G401.6 (cell line): ENCODE data around the gene DISC1.

Source experiments
- FAIRE-seq: peaks from 2 replicates; lab custom pipeline; 2012; peaks lifted over from hg19 to GRCh38; lab: Jason Lieb, UNC

DISC1 gene

DNA sequence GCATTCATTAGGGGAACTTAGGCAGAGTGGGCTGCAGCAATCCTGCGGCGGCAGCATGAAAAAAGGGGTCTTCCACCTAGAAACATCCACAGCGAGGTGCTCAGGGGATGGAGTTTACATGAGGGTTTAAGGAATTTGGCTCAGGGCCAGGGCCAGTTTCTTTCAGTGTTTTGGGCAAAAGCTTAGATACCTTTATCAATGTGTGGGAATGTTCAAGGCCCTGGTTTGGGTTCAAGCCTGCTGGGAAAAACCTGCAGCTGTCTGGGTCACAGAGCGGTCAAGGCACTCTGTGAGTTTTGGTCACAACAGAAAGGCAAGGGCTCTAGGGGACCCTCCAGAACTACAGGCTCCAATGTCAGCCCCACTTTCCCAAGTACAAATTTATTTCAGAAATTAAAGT is 230.3 kb downstream of the DISC1 start:
- no peak for FAIRE-seq

GRCh38 chr1:231857609-231858135 is 231.1 kb downstream of the DISC1 start:
- FAIRE-seq = no peak

GRCh38 chr1:231860221-231861088 is 233.9 kb downstream of the DISC1 start:
- no peak for FAIRE-seq

GRCh38 chr1:231861541-231862481 is 235.2 kb downstream of the DISC1 start:
- no peak for FAIRE-seq

- no peak for FAIRE-seq
Measured at GRCh38 chr1:231862611-231863010, 236.0 kb downstream of the DISC1 start.

- FAIRE-seq = no peak
Measured at GRCh38 chr1:231865331-231865730, 238.7 kb downstream of the DISC1 start.

- no peak for FAIRE-seq
Measured at GRCh38 chr1:231866392-231867331, 240.1 kb downstream of the DISC1 start.

GRCh38 chr1:231867607-231868006 is 241.0 kb downstream of the DISC1 start:
- no peak for FAIRE-seq

DNA sequence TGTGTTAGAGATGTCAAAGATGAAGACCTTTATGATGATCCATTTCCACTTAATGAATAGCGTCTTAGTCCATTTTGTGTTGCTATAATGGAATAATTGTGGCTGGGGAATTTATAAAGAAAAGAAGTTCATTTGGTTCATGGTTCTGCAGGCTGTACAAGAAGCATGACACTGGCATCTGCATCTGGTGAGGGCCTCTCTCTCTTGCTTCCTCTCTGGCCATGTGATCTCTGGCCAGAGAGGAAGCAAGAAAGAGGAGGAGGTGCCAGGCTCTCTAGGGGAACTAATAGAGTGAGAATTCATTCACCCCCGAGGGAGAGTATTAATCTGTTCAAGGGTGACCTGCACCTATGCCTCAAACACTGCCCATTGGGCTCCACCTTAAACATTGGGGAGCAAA is 242.8 kb downstream of the DISC1 start:
- FAIRE-seq = no peak

GRCh38 chr1:231871471-231871870 is 244.9 kb downstream of the DISC1 start:
- FAIRE-seq = no peak

- FAIRE-seq = no peak
Measured at GRCh38 chr1:231871878-231872277, 245.3 kb downstream of the DISC1 start.

- no peak for FAIRE-seq
Measured at GRCh38 chr1:231872461-231872910, 245.9 kb downstream of the DISC1 start.

DNA sequence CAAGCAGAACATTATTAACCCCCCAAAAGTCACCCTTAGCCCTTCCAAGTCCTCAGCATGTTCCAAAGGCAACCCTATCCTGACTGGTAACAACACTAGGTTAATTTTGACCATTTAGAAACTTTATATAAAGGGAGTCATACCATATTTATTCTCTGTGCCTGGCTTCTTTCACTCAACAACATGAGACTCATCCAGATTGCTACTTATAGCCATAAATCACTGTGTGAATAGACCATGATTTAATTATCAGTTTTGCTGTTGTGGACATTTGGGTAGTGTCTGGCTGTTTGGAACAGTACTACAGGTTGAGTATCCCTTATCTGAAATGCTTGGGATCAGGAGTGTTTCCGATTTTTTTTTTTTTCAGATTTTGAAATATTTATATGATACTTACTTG is 252.1 kb downstream of the DISC1 start:
- no peak for FAIRE-seq

DNA sequence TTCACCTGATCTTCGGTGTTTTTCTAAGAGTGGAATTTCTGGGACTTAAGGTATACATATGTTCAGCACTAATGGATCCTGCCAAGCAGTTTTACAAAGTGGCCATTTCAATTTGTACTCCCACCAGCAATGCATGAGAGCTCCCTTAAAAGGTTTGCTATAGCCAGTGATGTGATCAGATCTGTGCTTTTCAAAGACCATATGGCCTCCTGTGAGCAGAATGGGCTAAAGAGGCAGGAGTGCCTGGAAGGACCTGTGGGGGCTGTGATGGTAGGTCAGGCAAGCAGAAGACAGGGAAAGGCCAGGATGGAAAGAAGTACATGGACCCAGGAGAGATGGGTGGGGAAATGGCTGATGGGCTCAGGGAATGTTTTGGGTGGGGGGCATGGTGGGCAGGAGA is 252.7 kb downstream of the DISC1 start:
- no peak for FAIRE-seq

DNA sequence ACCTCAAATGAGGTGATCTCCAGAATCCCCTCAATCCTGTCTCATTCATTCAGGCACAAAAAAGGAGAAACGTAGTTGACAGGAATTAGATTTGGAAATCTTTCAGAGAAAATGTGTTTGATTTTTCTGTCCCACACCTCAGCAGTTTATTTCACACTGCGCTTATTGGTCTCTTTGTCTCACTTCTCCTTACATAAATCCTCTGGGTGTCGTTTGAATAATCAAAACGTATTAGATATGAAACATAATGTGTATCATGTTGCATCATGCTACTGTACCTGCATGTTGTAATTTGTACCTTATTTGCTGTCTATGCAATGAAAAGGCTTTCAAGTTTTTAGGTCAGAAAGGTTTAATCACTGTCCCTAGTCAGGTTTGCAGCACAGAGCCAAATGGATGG is 255.7 kb downstream of the DISC1 start:
- FAIRE-seq = no peak

GRCh38 chr1:231882790-231883189 is 256.2 kb downstream of the DISC1 start:
- no peak for FAIRE-seq

DNA sequence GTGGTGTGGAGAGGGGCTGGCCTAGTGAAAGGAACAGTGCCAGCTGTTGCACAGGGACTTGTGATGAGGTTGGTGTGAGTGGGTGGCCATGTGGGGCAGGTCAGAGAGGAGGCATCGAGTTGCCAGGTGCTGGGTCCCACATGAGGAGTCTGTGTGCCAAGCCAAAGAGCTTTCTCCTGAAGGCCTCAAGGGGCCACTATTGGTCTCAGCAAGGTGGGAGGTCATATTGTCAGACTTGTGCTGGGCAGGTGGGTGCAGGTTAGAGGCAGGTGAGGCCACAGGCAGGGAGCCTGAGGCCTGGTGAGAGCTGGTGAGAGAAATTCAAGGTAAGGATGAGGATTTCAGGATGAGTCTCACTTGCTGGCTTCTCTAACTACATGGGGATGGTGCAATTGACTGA is 256.8 kb downstream of the DISC1 start:
- no peak for FAIRE-seq

DNA sequence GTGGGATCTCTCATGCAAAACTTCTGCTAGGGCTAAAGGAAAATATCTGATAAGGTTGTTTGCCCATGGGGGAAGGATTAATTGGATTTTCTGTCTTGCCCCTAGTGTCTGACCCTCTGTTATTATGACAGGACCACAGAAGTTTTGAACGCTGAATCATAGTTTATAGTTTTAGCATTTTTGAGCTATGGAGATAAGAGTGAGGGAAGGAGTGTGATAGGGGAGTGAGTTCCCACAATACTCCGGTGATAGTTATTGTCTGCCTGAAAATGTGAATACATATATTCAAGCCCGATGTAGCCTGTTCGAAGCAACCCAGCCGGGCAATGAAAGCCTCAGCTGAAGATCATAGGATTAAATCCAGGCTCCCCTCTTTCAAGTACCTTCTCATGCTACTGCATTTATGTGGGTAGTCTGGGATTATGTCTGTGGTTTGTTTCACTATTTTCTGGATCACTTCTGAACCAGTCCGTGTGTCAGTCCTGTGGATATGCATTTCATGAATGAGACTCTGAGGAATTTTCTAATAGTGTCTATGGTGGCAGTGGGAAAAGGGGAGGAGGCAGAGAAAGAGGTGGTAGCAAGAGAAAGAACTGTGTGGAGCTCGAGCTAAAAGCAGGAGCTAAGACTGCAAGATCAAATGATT is 258.7 kb downstream of the DISC1 start:
- FAIRE-seq = no peak

DNA sequence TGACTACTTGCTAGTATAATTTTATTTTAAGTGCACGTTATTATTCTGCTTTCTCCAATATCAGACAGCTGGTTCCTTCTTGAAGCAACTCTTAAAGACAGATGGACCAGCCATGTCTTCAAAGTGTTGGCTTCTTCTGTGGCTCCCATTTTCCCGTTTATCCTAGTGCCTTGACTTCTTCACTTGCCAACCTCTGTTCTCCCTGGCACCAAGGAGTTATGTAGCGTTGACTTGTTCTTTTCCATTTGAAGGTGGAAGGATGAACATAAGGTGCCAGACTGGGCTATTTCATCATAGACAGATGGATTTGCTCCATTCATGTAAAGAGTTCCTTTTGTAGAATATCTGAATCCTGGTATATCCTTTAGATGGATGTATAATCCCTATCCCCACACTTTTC is 260.6 kb downstream of the DISC1 start:
- FAIRE-seq = no peak

GRCh38 chr1:231887866-231888265 is 261.3 kb downstream of the DISC1 start:
- no peak for FAIRE-seq

DNA sequence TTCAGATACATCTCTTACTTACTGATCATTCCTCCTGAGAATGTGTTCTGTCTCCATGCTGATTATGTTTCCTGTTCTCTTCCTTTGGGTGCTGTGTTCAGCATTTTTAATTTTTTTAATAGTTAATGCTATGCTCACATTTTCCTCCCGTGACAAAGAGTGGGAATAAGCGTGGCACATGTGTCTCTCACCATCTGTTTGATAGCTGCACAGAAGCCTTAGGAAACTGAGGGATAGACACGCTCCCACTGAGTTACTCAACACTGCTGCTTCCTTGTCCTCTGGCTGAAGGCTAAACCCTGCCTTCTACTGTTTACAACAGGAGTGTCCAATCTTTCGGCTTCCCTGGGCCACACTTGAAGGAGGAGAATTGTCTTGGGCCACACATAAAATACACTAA is 264.2 kb downstream of the DISC1 start:
- no peak for FAIRE-seq
